Measurements from ENCODE around the gene RAD52. TPM values are rescaled to one million over a fixed set of nuclear protein-coding genes. Genes with fewer than 3 reads are reported as not detected.
A peak's percentile ranks its signal among the peaks of the same experiment; 100 is the strongest.

RAD52 gene
- total RNA-seq, 4 donors from 2014 or later = 6.6 to 18.8 (median 11.6) TPM

DNA sequence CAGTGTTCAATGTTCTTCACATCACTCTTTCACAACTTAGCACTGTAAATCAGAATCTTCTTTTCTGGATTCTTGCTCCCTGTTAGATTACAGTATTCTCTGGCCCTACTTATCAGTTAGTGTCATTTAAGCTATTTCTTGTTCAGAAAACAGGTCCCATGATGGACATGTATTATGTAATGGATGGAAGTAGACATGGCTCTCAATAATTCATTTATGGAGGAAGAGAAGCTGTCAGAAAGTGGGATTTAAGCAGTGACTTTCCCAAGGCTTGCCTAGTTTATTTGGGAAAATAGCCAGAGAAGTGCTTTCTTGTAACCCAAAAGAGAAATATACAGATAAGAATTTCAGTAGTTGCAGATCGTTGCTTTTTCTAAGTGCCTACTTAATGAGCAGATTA is 43.2 kb upstream of the RAD52 start:
- no peaks in the 10 kb centered on the region for H3K27me3 ChIP-seq
- intact Hi-C loops (cut with DNase I) = loop anchor here (10.0 kb wide), 1 partner anchor 592 kb away; no protein-coding TSS in a partner anchor
- H3K27ac ChIP-seq (replicated peaks in 1 of 4) = peak overlapping the region; percentile 95 to 99 (median 99)
- H3K9me3 ChIP-seq = no peaks in the 10 kb centered on the region
- H3K4me1 ChIP-seq = peaks cover 31 to 71% (median 68%) of the 10 kb centered on the region in 4 donors
- 25% methylated on average over 1 of the region's 1 CpG for whole genome bisulfite sequencing
- TF ChIP-seq, protein P1, sequence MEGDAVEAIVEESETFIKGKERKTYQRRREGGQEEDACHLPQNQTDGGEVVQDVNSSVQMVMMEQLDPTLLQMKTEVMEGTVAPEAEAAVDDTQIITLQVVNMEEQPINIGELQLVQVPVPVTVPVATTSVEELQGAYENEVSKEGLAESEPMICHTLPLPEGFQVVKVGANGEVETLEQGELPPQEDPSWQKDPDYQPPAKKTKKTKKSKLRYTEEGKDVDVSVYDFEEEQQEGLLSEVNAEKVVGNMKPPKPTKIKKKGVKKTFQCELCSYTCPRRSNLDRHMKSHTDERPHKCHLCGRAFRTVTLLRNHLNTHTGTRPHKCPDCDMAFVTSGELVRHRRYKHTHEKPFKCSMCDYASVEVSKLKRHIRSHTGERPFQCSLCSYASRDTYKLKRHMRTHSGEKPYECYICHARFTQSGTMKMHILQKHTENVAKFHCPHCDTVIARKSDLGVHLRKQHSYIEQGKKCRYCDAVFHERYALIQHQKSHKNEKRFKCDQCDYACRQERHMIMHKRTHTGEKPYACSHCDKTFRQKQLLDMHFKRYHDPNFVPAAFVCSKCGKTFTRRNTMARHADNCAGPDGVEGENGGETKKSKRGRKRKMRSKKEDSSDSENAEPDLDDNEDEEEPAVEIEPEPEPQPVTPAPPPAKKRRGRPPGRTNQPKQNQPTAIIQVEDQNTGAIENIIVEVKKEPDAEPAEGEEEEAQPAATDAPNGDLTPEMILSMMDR (IDR thresholded peaks at IDR 0.05) = no peak
- TF ChIP-seq POLR2AphosphoS5 (IDR thresholded peaks at IDR 0.05) (no peak), POLR2A (IDR thresholded peaks at IDR 0.05; ENCODE audit: low read depth) (no peak), EP300 (IDR thresholded peaks at IDR 0.05) (no peak)
- H3K4me3 ChIP-seq = peak overlapping the region in 2 of 4 donors; percentile 88 to 98
- DNase-seq (ENCODE audit: extremely low spot score) = no peak
- peaks cover 0 to 3% (median 0%) of the 10 kb centered on the region in 4 donors for H3K36me3 ChIP-seq

DNA sequence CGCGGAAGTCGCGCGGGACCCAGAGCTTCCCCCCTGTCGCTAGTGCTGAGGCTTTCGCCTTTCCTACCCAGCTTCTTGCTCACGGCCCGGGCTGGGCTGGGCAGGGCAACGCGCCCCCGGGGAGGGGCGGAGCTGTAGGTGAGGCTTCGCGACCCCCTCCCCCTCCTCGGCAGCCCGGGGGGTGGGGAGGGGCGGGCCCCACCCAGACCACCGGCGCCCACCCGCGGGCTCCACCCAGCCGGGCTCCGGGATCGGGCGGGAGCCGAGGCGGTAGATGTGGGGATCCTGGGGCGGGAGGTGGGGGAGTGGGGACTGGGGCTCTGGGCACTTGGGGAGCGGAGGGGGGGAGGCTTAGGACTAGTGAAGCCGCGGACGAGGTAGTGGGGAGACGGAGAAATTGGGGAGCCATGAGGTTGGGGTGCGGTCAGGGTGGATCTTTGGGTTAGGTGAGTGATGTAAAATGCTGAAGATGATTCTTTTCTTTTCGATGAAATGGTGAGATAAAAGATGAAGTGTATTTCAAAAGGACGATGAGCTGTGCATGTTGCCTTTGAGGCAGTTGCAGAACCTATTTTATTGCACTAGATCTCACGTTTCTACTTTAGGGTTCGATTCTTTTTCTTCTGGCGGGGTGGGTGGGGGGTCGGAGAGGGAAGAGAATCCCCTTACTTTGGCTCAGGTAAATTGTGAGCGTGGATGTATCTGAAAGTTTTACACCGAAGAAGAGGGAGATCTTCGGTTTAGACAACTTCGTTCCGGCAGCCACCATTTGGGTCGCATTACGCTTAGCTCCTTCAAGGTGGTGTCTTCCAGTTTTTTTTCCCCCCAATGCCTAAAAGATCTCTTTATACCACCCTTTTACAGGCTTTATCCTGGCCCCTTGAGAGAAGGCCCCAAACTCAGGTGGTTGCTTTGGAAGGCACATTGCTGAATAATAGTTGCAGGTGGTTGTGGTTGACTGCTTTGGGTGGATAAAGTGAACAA is 42.1 kb upstream of the RAD52 start:
- Histone ChIP-seq H3K36me3 (peaks cover 0 to 5% (median 0%) of the 10 kb centered on the region in 4 donors), H3K27me3 (no peaks in the 10 kb centered on the region), H3K27ac (replicated peaks in 1 of 4) (peak overlapping the region; percentile 95 to 99 (median 99)), H3K9me3 (no peaks in the 10 kb centered on the region), H3K4me3 (peak overlapping the region; percentile 88 to 99 (median 98)), H3K4me1 (peaks cover 31 to 61% (median 61%) of the 10 kb centered on the region in 4 donors)
- TF ChIP-seq POLR2A (IDR thresholded peaks at IDR 0.05; ENCODE audit: low read depth) (no peak), POLR2AphosphoS5 (IDR thresholded peaks at IDR 0.05) (no peak), EP300 (IDR thresholded peaks at IDR 0.05) (no peak)
- TF ChIP-seq, protein P1 (IDR thresholded peaks at IDR 0.05) = no peak
- no peak for DNase-seq (ENCODE audit: extremely low spot score)
- 7% methylated on average over 22 of the region's 48 CpGs for WGBS
- intact Hi-C loops (cut with DNase I) = loop anchor here (10.0 kb wide), 1 partner anchor 593 kb away; no protein-coding TSS in a partner anchor

DNA sequence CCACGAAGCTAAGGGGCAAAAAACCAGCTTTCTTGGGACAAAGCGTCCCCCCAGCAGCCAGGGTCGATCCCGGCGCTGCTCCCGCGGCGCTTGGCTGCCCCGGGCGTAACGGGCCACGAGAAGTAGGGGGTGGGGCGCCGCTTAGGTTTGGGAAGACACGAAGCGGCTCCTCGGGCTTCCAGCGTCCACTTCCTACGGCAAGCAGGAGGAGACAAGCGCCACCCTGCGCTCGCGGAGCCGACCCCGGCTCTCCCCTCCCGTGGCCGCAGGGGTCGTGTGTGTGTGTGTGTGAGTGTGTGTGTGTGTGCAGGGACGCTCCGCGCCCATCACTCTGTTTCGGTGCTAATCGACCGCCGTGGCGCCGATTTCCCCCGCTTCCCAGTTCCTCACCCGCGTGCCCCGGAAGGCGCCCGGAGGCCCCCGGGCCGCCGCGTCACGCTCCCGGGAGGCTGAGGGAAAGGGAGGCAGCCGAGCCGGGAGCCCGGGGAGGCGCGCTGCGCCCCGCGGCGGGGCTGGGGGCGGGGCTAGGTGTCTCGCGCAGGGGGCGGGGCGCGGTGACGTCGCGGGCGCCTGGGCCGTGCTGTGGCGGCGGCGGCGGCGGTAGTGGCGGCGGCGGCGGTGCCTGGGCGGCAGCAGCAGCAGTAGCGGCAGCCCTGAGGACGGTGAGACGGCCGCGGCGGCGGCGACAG is 41.3 kb upstream of the RAD52 start, which contains the start of gene ERC1:
TSS of gene ERC1 (plus strand) at position 563 of the 689 bp plus-strand sequence. CDS start 36,681 bp downstream, outside the sequence.
- Histone ChIP-seq H3K9me3 (no peaks in the 10 kb centered on the region), H3K27me3 (no peaks in the 10 kb centered on the region), H3K4me1 (peaks cover 31 to 59% (median 57%) of the 10 kb centered on the region in 4 donors), H3K36me3 (peaks cover 0 to 5% (median 2%) of the 10 kb centered on the region in 4 donors), H3K4me3 (peak within 1 kb of the TSS; percentile 88 to 99 (median 98)), H3K27ac (replicated peaks in 1 of 4) (peak within 1 kb of the TSS; percentile 95 to 99 (median 99))
- no peak for TF ChIP-seq EP300 (IDR thresholded peaks at IDR 0.05)
- TF ChIP-seq, protein P1 (IDR thresholded peaks at IDR 0.05) = peak in 1 of 3 experiments; percentile 15
- TF ChIP-seq POLR2AphosphoS5 (IDR thresholded peaks at IDR 0.05) = peak; percentile 62 to 85
- TF ChIP-seq POLR2A (IDR thresholded peaks at IDR 0.05; ENCODE audit: low read depth) = peak; percentile 19
- WGBS = 0% methylated on average over 6 of the region's 87 CpGs
- intact Hi-C loops (cut with DNase I) = loop anchor here (10.0 kb wide), 1 partner anchor 594 kb away; no protein-coding TSS in a partner anchor
- peak; percentile 96 for DNase-seq (ENCODE audit: extremely low spot score)

DNA sequence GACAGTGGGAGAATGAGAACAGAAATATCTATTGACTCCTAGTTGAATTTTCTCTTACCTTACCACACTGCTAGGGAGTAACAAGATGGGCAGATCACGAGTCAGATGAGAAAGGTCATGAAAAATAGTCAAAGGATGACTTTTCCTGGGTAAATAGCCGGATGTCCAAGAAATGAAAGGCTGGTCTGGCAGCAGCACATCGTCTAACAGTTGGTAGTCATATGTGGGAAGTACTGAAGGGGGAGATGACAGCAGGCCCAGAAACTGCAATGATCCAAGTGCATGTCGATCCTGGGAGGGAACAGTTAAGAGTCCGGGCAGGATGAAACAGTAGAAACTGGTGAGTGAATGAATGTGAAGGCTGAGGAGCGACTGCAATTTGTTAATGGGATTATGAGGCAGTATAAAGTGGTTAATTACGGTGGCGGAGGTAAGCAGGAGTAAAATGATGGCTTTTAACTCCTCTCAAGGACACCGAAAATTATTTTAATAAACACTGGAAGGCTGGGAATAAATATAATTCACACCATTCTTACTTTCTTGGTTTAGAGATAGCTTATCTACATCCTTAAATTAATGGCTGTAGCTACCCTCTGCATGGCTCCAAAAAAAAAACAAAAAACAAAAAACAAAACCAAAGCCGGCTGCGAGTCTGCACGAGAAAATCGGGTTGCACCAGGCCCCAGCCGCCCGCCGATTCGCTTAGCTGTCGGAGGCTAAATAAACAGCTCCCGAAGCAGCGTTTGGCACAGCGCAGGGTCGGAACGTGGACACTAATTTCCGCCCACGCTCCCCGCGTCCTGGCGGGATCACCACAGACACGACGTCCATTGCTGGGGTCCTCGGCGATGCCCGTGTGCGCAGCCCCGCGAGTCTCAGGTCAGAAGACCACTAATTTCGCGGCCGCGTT is 40.5 kb upstream of the RAD52 start:
- Histone ChIP-seq H3K27ac (replicated peaks in 1 of 4) (peak overlapping the region; percentile 95 to 99 (median 99)), H3K4me1 (peaks cover 31 to 53% (median 51%) of the 10 kb centered on the region in 4 donors), H3K9me3 (no peaks in the 10 kb centered on the region), H3K27me3 (no peaks in the 10 kb centered on the region), H3K4me3 (peak overlapping the region; percentile 88 to 99 (median 98)), H3K36me3 (peaks cover 0 to 5% (median 2%) of the 10 kb centered on the region in 4 donors)
- intact Hi-C loops (cut with DNase I) = loop anchor here (5.0 to 10.0 kb wide), 3 partner anchors 38 to 595 kb away; no protein-coding TSS in a partner anchor
- 2% methylated on average over 22 of the region's 40 CpGs for WGBS
- TF ChIP-seq POLR2AphosphoS5 (IDR thresholded peaks at IDR 0.05) (peak in 1 of 2 donors; percentile 38), POLR2A (IDR thresholded peaks at IDR 0.05; ENCODE audit: low read depth) (no peak), EP300 (IDR thresholded peaks at IDR 0.05) (no peak)
- TF ChIP-seq, protein P1 (IDR thresholded peaks at IDR 0.05) = peak in 1 of 3 experiments; percentile 4
- peak; percentile 91 for DNase-seq (ENCODE audit: extremely low spot score)
